HepG2 (cell line): ENCODE data around the gene NFE2. TPM values are rescaled to one million over a fixed set of nuclear protein-coding genes. Genes with fewer than 3 reads are reported as not detected.
A peak's percentile ranks its signal among the peaks of the same experiment; 100 is the strongest.

Source experiments
- ARNT2 ChIP-seq: sonication (generic); formaldehyde crosslinking; IDR thresholded peaks from 2 replicates; pipeline ENCODE4 v1.8.0; 2022; ENCODE audit warnings: mild to moderate bottlenecking, low read depth, missing genetic modification reagents, moderate library complexity
- DR1 ChIP-seq: sonication (generic); formaldehyde crosslinking; IDR thresholded peaks from 2 replicates; pipeline ENCODE4 v1.8.0; 2021; ENCODE audit warnings: mild to moderate bottlenecking, missing genetic modification reagents, inconsistent platforms
- FLYWCH1 ChIP-seq: sonication (generic); formaldehyde crosslinking; IDR thresholded peaks from 2 replicates; pipeline ENCODE4 v1.8.1; 2023; ENCODE audit warnings: mild to moderate bottlenecking, missing genetic modification reagents
- NR2F2 ChIP-seq: IDR thresholded peaks from 2 replicates; pipeline ENCODE4 v1.6.1; 2012; ENCODE audit warnings: low read depth, inconsistent platforms, borderline replicate concordance
- REPIN1 ChIP-seq: sonication (generic); formaldehyde crosslinking; IDR thresholded peaks from 2 replicates; pipeline ENCODE4 v1.8.0; 2022; ENCODE audit warnings: missing genetic modification reagents, low read depth, mild to moderate bottlenecking, borderline replicate concordance
- STAG1 ChIP-seq: sonication (generic); formaldehyde crosslinking; IDR thresholded peaks from 2 replicates; pipeline ENCODE4 v1.4.0; 2020; ENCODE audit warnings: missing genetic modification reagents
- TOE1 ChIP-seq: sonication (generic); formaldehyde crosslinking; IDR thresholded peaks from 2 replicates; pipeline ENCODE4 v1.4.0; 2020; ENCODE audit warnings: mild to moderate bottlenecking, missing genetic modification reagents
- TRIM22 ChIP-seq: fragments of 450-650 bp; IDR thresholded peaks from 2 replicates; pipeline ENCODE4 v1.6.1; 2017
- ZBTB33 ChIP-seq: sonication (generic); formaldehyde crosslinking; IDR thresholded peaks from 2 replicates; pipeline ENCODE4 v1.4.0; 2020; ENCODE audit warnings: missing genetic modification reagents
- ZFP36L1 ChIP-seq: sonication (generic); formaldehyde crosslinking; IDR thresholded peaks from 2 replicates; pipeline ENCODE4 v1.8.0; 2022; ENCODE audit warnings: mild to moderate bottlenecking, missing genetic modification reagents, moderate library complexity
- ZFP41 ChIP-seq: sonication (generic); formaldehyde crosslinking; IDR thresholded peaks from 2 replicates; pipeline ENCODE4 v1.4.0; 2020; ENCODE audit warnings: mild to moderate bottlenecking, missing genetic modification reagents, borderline replicate concordance
- ZKSCAN5 ChIP-seq: sonication (generic); formaldehyde crosslinking; IDR thresholded peaks from 2 replicates; pipeline ENCODE4 v1.5.1; 2020; ENCODE audit warnings: mild to moderate bottlenecking, missing genetic modification reagents
- ZNF264 ChIP-seq: sonication (generic); formaldehyde crosslinking; IDR thresholded peaks from 2 replicates; pipeline ENCODE4 v1.4.0; 2020; ENCODE audit warnings: missing genetic modification reagents
- ZNF296 ChIP-seq: sonication (generic); formaldehyde crosslinking; conservative IDR thresholded peaks from 2 replicates; pipeline ENCODE4 v1.5.0; 2020; ENCODE audit warnings: mild to moderate bottlenecking, missing genetic modification reagents
- ZNF326 ChIP-seq: sonication (generic); formaldehyde crosslinking; IDR thresholded peaks from 2 replicates; pipeline ENCODE4 v1.4.0; 2020; ENCODE audit warnings: missing genetic modification reagents, borderline replicate concordance
- ZNF597 ChIP-seq: sonication (generic); formaldehyde crosslinking; IDR thresholded peaks from 2 replicates; pipeline ENCODE4 v1.5.0; 2020; ENCODE audit warnings: missing genetic modification reagents
- ZNF691 ChIP-seq: sonication (generic); formaldehyde crosslinking; IDR thresholded peaks from 2 replicates; pipeline ENCODE4 v1.4.0; 2020; ENCODE audit warnings: missing genetic modification reagents, low read depth, mild to moderate bottlenecking, borderline replicate concordance
- ZNF773 ChIP-seq: sonication (generic); formaldehyde crosslinking; IDR thresholded peaks from 2 replicates; pipeline ENCODE4 v1.4.0; 2020; ENCODE audit warnings: missing genetic modification reagents, borderline replicate concordance
- ZNF878 ChIP-seq: sonication (generic); formaldehyde crosslinking; IDR thresholded peaks from 2 replicates; pipeline ENCODE4 v1.8.1; 2023; ENCODE audit warnings: mild to moderate bottlenecking, missing genetic modification reagents, moderate library complexity
- ZNF879 ChIP-seq: sonication (generic); formaldehyde crosslinking; IDR thresholded peaks from 2 replicates; pipeline ENCODE4 v1.8.1; 2023; ENCODE audit warnings: missing genetic modification reagents
- ZSCAN30 ChIP-seq: sonication (generic); formaldehyde crosslinking; IDR thresholded peaks from 2 replicates; pipeline ENCODE4 v1.5.0; 2020; ENCODE audit warnings: mild to moderate bottlenecking, missing genetic modification reagents
- ZXDC ChIP-seq: sonication (generic); formaldehyde crosslinking; IDR thresholded peaks from 2 replicates; pipeline ENCODE4 v1.5.0; 2020; ENCODE audit warnings: mild to moderate bottlenecking, missing genetic modification reagents
- polyA plus RNA-seq, 8 experiments: library from polyadenylated mRNA; depleted of rRNA in 3 of 8; stranded (reverse) in 7 of 8; unstranded in 1 of 8; fragments of >200 nt; fragmentation: Illumina TruSeq in 4 of 8; extraction: Trizol in 4 of 8; gene quantifications; 2 replicates each; pipeline versions ENCODE4 v1.2.1 to v1.2.3, GENCODE V29; 2011 to 2016; ENCODE audit warnings: low read depth in 4 of 8, missing spikeins in 1 of 8, mixed read lengths in 1 of 8; ENCODE audit not compliant: insufficient read depth in 1 of 8
- total RNA-seq, 5 experiments: library from RNA; depleted of rRNA; stranded (reverse); fragments of >200 nt; fragmentation: Illumina TruSeq; extraction: Trizol; gene quantifications; 2 replicates each; pipeline ENCODE4 v1.2.3, GENCODE V29; 2016; ENCODE audit warnings: low read depth in 1 of 5

NFE2 gene
- total and polyA plus RNA-seq, 2 of the 13 experiments (the other 11 are each of a cell fraction or from before 2014, with no cell fraction given) = 4.5 to 7.8 TPM

DNA sequence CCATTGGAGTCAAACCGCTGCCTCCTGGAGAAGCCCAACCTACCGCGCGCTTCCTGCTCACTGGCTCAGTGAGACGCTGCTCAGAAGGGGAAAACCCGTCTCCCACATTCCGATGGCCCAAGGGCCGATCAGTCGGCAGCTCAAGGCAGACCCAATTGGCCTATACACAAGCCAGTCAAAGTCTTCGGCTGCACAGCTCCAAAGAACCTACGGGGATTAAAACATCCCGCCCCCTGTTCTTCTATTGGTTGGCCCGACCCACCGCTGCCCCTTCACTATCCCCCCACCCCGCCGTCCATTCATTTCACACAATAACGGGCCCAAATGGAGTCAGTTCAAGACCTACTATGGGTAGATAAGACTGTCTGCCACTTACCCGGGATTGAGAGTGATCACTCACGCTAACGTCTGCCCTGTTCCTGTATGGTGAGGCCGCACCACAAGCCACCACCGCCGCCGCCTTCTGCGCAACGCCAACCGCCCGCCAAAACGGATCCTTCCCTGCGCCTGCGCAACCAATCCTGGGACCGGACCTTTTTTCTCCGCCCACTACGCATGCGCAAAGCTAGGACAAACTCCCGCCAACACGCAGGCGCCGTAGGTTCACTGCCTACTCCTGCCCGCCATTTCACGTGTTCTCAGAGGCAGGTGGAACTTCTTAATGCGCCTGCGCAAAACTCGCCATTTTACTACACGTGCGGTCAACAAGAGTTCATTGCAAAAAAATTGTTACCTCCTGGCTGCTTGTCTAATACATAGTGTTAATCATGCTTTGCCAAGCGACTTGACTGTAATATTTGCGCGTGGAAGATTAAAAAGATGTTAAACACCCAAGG lies 21.0 kb downstream of the NFE2 start, which contains the start of gene CBX5 (continued):
- TF ChIP-seq ZNF597 (CRISPR knock-in tag) = no peak
- no peak; the same call in 1 of the 2 replicates for TF ChIP-seq TOE1 (CRISPR knock-in tag)
- no peak; the same call in 1 of the 2 replicates for TF ChIP-seq ARNT2
- TF ChIP-seq REPIN1 (CRISPR knock-in tag) = peak; percentile 82
- no peak for TF ChIP-seq TRIM22
- TF ChIP-seq ZNF773 = no peak
- TF ChIP-seq ZKSCAN5 (CRISPR knock-in tag) = no peak
- TF ChIP-seq NR2F2 = no peak; the same call in 1 of the 2 replicates
- no peak for TF ChIP-seq ZNF296
- no peak for TF ChIP-seq ZNF691 (CRISPR knock-in tag)
- peak; percentile 98 for TF ChIP-seq DR1 (CRISPR knock-in tag)
- no peak; the same call in 1 of the 2 replicates for TF ChIP-seq ZXDC (CRISPR knock-in tag)
- TF ChIP-seq FLYWCH1 = no peak
- no peak for TF ChIP-seq ZSCAN30 (CRISPR knock-in tag)
- TF ChIP-seq STAG1 (CRISPR knock-in tag) = no peak
- no peak; the same call in 1 of the 2 replicates for TF ChIP-seq ZNF878 (CRISPR knock-in tag)
- TF ChIP-seq ZBTB33 = no peak
- TF ChIP-seq ZFP41 (CRISPR knock-in tag) = peak; percentile 4; the same call in 1 of the 2 replicates
- no peak for TF ChIP-seq ZFP36L1 (CRISPR knock-in tag)
- peak; percentile 69; the same call in 1 of the 2 replicates for TF ChIP-seq ZNF264
- no peak for TF ChIP-seq ZNF326 (CRISPR knock-in tag)
- TF ChIP-seq ZNF879 (CRISPR knock-in tag) = no peak
